ENCODE results near the gene NOB1.

- no peak for TF ChIP-seq POLR2AphosphoS5 (IDR thresholded peaks at IDR 0.05; ENCODE audit: low read depth, low read length)
- no peak for TF ChIP-seq POLR2A (IDR thresholded peaks at IDR 0.05; ENCODE audit: low read depth, low read length)
- no peak for TF ChIP-seq TAF1 (IDR thresholded peaks at IDR 0.05; ENCODE audit: borderline replicate concordance, low read depth, low read length)
These were observed 12.9 kb upstream of the NOB1 start for GRCh38 chr16:69767459-69768229.

Data from GM12892 (cell line).